Prostate gland (tissue), 2 donors: ENCODE measurements around the gene HSBP1L1. TPM values are rescaled to one million over a fixed set of nuclear protein-coding genes. Genes with fewer than 3 reads are reported as not detected.

Source experiments
- DNase-seq: peaks from one replicate; pipeline ENCODE4 v3.0.0-alpha.2; 2019; ENCODE audit warnings: low spot score
- H3K27ac ChIP-seq, 2 donors: fragments of 200-600 bp; sonication (generic); 2 replicates each; pipeline ENCODE4 v1.5.1; 2017 to 2019
- H3K27me3 ChIP-seq: fragments of 200-600 bp; sonication (generic); replicated peaks from 2 replicates; pipeline ENCODE4 v1.5.1; 2019; ENCODE audit not compliant: insufficient read depth
- H3K36me3 ChIP-seq, 2 donors: fragments of 200-600 bp; sonication (generic); 1 replicate in 1 of 2; 2 replicates in 1 of 2; pipeline versions ENCODE4 v1.5.1 to v1.8.1; 2017 to 2019
- H3K4me1 ChIP-seq: fragments of 200-600 bp; sonication (generic); replicated peaks from 2 replicates; pipeline ENCODE4 v1.5.1; 2019
- H3K4me3 ChIP-seq, 2 donors: fragments of 200-600 bp; sonication (generic); 2 replicates each; pipeline ENCODE4 v1.5.1; 2017 to 2019
- H3K9me3 ChIP-seq: fragments of 200-600 bp; sonication (generic); 2 replicates; pipeline ENCODE4 v1.5.1; 2017
- CTCF ChIP-seq, 4 experiments: fragments of 200-600 bp in 2 of 4; fragments of 450-650 bp in 2 of 4; sonication (generic) in 2 of 4; IDR thresholded peaks; 1 replicate in 3 of 4; 2 replicates in 1 of 4; pipeline ENCODE4 v1.5.1; 2016 to 2019; ENCODE audit warnings: antibody characterized with exemption in 4 of 4, mild to moderate bottlenecking in 2 of 4, moderate library complexity in 2 of 4
- POLR2A ChIP-seq: fragments of 450-650 bp; IDR thresholded peaks from one replicate; pipeline ENCODE4 v1.6.1; 2016; ENCODE audit warnings: antibody characterized with exemption, mild to moderate bottlenecking
- POLR2AphosphoS5 ChIP-seq: sonication (generic); formaldehyde crosslinking; IDR thresholded peaks from one replicate; pipeline ENCODE4 v1.6.1; 2017; ENCODE audit warnings: antibody characterized with exemption
- WGBS: methylation state at CpG from one replicate; pipeline ENCODE4 v1.1.5; 2018; 5-methylcytosine and 5-hydroxymethylcytosine counted together
- intact Hi-C: fragments of 100-400 bp; cut with DNase I; formaldehyde crosslinking; loops from one replicate; pipeline ENCODE4 v1.14.2; 2022
- total RNA-seq, 2 donors: library from RNA; depleted of rRNA; stranded (reverse); fragments of >200 nt; gene quantifications; one replicate each; pipeline ENCODE4 v1.1.0, GENCODE V29; 2016

Gene HSBP1L1
- 10 to 100 TPM; 20.4 to 66.9 TPM for total RNA-seq

- peak within 1 kb of the TSS; percentile 59 to 75 for H3K4me3 ChIP-seq
- H3K36me3 ChIP-seq: no peaks in the 10 kb centered on the region
- DNase-seq: peak; percentile 56
- no peaks in the 10 kb centered on the region for H3K9me3 ChIP-seq
- intact Hi-C loops: no loop called here
- peak within 1 kb of the TSS; percentile 81 to 88 for H3K27ac ChIP-seq
- 4% methylated on average over 20 of the region's 73 CpGs for WGBS
- TF ChIP-seq POLR2A (peak; percentile 79), CTCF (IDR thresholded peaks at IDR 0.05) (peak in 2 of 4 experiments; percentile 45 to 53), POLR2AphosphoS5 (peak; percentile 15)
- peaks cover 2% of the 10 kb centered on the region for H3K4me1 ChIP-seq
- H3K27me3 ChIP-seq: no peaks in the 10 kb centered on the region
Measured at GRCh38 chr18:79964330-79965118, at the start of gene HSBP1L1. TSS of gene HSBP1L1 (plus strand) at chr18:79964643. CDS start at chr18:79964736, 93 bp downstream.

GRCh38 chr18:79915161-79916127 is 49.0 kb upstream of the HSBP1L1 start:
- TF ChIP-seq POLR2A: no peak
- TF ChIP-seq POLR2AphosphoS5: no peak
- TF ChIP-seq CTCF (IDR thresholded peaks at IDR 0.05): no peak
- intact Hi-C loops: no loop called here
- no peaks in the 10 kb centered on the region for H3K4me1 ChIP-seq
- 94% methylated on average over 50 of the region's 50 CpGs for WGBS
- H3K4me3 ChIP-seq: no peak overlapping the region
- no peaks in the 10 kb centered on the region for H3K9me3 ChIP-seq
- no peaks in the 10 kb centered on the region for H3K36me3 ChIP-seq
- no peaks in the 10 kb centered on the region for H3K27me3 ChIP-seq
- no peak overlapping the region for H3K27ac ChIP-seq
- no peak for DNase-seq

- H3K4me1 ChIP-seq: no peaks in the 10 kb centered on the region
- H3K4me3 ChIP-seq: no peak overlapping the region
- H3K27ac ChIP-seq: no peak overlapping the region
- no peaks in the 10 kb centered on the region for H3K9me3 ChIP-seq
- DNase-seq: no peak
- intact Hi-C loops: no loop called here
- 80% methylated on average over 26 of the region's 26 CpGs for WGBS
- H3K36me3 ChIP-seq: no peaks in the 10 kb centered on the region
- no peaks in the 10 kb centered on the region for H3K27me3 ChIP-seq
- TF ChIP-seq CTCF (IDR thresholded peaks at IDR 0.05) (no peak), POLR2AphosphoS5 (no peak), POLR2A (no peak)
Measured at GRCh38 chr18:79916128-79916494, 48.3 kb upstream of the HSBP1L1 start.

GRCh38 chr18:79916546-79917168 is 47.8 kb upstream of the HSBP1L1 start:
- Histone ChIP-seq H3K36me3 (no peaks in the 10 kb centered on the region), H3K4me1 (no peaks in the 10 kb centered on the region), H3K27ac (no peak overlapping the region), H3K9me3 (no peaks in the 10 kb centered on the region), H3K27me3 (no peaks in the 10 kb centered on the region), H3K4me3 (no peak overlapping the region)
- peak; percentile 2 for DNase-seq
- 98% methylated on average over 24 of the region's 24 CpGs for WGBS
- TF ChIP-seq CTCF (IDR thresholded peaks at IDR 0.05) (no peak), POLR2AphosphoS5 (no peak), POLR2A (no peak)
- intact Hi-C loops: no loop called here
